CD14-positive monocyte (primary cell): Measurements from ENCODE around the gene SPATA2L. TPM values are rescaled to one million over a fixed set of nuclear protein-coding genes. Genes with fewer than 3 reads are reported as not detected.
"Not testable (repeated sequence)": the region's sequence is repeated elsewhere in the genome, so short reads cannot be mapped to it uniquely, and the experiment has no call there.

Experiments used
- DNase-seq, 3 donors: peaks; one replicate each; pipeline ENCODE4 v3.0.0-alpha.2; 2011 to 2022
- H2AFZ ChIP-seq: 2 replicates; pipeline ENCODE4 v1.6.0; 2012; ENCODE audit warnings: mild to moderate bottlenecking, low read depth, low read length, inconsistent platforms; ENCODE audit not compliant: insufficient read depth, poor library complexity, severe bottlenecking
- H3K27ac ChIP-seq, 2 donors: 1 replicate in 1 of 2; 2 replicates in 1 of 2; pipeline ENCODE4 v1.5.1; 2012 to 2013; ENCODE audit warnings: low read length in 2 of 2, control low read depth in 1 of 2, inconsistent platforms in 1 of 2, low read depth in 1 of 2, mild to moderate bottlenecking in 1 of 2
- H3K27me3 ChIP-seq, 2 donors: one replicate each; pipeline versions ENCODE4 v1.6.0 to v1.6.1; 2011 to 2013; ENCODE audit warnings: low read length in 2 of 2; ENCODE audit not compliant: control insufficient read depth in 2 of 2, insufficient read depth in 2 of 2
- H3K36me3 ChIP-seq, 2 donors: replicated peaks in 1 of 2; 1 replicate in 1 of 2; 2 replicates in 1 of 2; pipeline versions ENCODE4 v1.5.1 to v1.6.1; 2012 to 2013; ENCODE audit warnings: low read length in 2 of 2, control low read depth in 1 of 2, inconsistent platforms in 1 of 2, mild to moderate bottlenecking in 1 of 2; ENCODE audit not compliant: insufficient read depth in 2 of 2, control insufficient read depth in 1 of 2
- H3K4me1 ChIP-seq, 2 donors: 1 replicate in 1 of 2; 2 replicates in 1 of 2; pipeline versions ENCODE4 v1.5.1 to v1.6.1; 2012 to 2013; ENCODE audit warnings: low read length in 2 of 2, control low read depth in 1 of 2, inconsistent platforms in 1 of 2, mild to moderate bottlenecking in 1 of 2, moderate library complexity in 1 of 2; ENCODE audit not compliant: insufficient read depth in 2 of 2, control insufficient read depth in 1 of 2
- H3K4me2 ChIP-seq: replicated peaks from 2 replicates; pipeline ENCODE3; 2012; ENCODE audit warnings: low read length, moderate library complexity, mild to moderate bottlenecking; ENCODE audit not compliant: poor library complexity, severe bottlenecking; ENCODE audit errors: extremely low read depth
- H3K4me3 ChIP-seq, 3 experiments: fragments of 200-600 bp in 1 of 3; sonication (generic) in 1 of 3; replicated peaks in 1 of 3; 1 replicate in 2 of 3; 2 replicates in 1 of 3; pipeline ENCODE4 v1.5.1; 2011 to 2013; ENCODE audit warnings: low read length in 3 of 3, mild to moderate bottlenecking in 3 of 3, control low read depth in 2 of 3, low read depth in 2 of 3, inconsistent platforms in 1 of 3, moderate library complexity in 1 of 3
- H3K79me2 ChIP-seq: 2 replicates; pipeline ENCODE4 v1.6.0; 2012; ENCODE audit warnings: mild to moderate bottlenecking, control low read depth, inconsistent platforms, low read length, moderate library complexity; ENCODE audit not compliant: insufficient read depth
- H3K9ac ChIP-seq: 2 replicates; pipeline ENCODE4 v1.6.0; 2017; ENCODE audit warnings: low read length, mild to moderate bottlenecking; ENCODE audit not compliant: insufficient read depth, poor library complexity, severe bottlenecking
- H3K9me3 ChIP-seq, 2 donors: replicated peaks in 1 of 2; 1 replicate in 1 of 2; 2 replicates in 1 of 2; pipeline versions ENCODE4 v1.5.1 to v1.6.1; 2012 to 2013; ENCODE audit warnings: low read length in 2 of 2, control low read depth in 1 of 2; ENCODE audit not compliant: control insufficient read depth in 1 of 2, insufficient read depth in 1 of 2
- H4K20me1 ChIP-seq: 2 replicates; pipeline ENCODE4 v1.6.0; 2012; ENCODE audit warnings: mild to moderate bottlenecking, low read length, control low read depth, moderate library complexity; ENCODE audit not compliant: insufficient read depth
- H3K27ac Mint-ChIP-seq, 7 donors: one replicate each; pipeline ENCODE4 v1.8.0; 2020; ENCODE audit warnings: mild to moderate bottlenecking in 7 of 7, mixed read lengths in 7 of 7, moderate library complexity in 6 of 7, inconsistent platforms in 2 of 7
- H3K27me3 Mint-ChIP-seq, 3 donors: one replicate each; pipeline ENCODE4 v1.8.0; 2021 to 2022; ENCODE audit warnings: low read depth in 3 of 3, mild to moderate bottlenecking in 3 of 3, mixed read lengths in 3 of 3, moderate library complexity in 3 of 3, inconsistent platforms in 1 of 3
- H3K36me3 Mint-ChIP-seq, 2 donors: one replicate each; pipeline ENCODE4 v1.8.0; 2020; ENCODE audit warnings: mixed read lengths in 2 of 2, inconsistent platforms in 1 of 2, mild to moderate bottlenecking in 1 of 2
- H3K4me1 Mint-ChIP-seq: one replicate; pipeline ENCODE4 v1.8.0; 2020; ENCODE audit warnings: mild to moderate bottlenecking, mixed read lengths
- H3K4me3 Mint-ChIP-seq, 2 donors: one replicate each; pipeline ENCODE4 v1.8.0; 2020; ENCODE audit warnings: mild to moderate bottlenecking in 2 of 2, mixed read lengths in 2 of 2, moderate library complexity in 1 of 2
- H3K9me3 Mint-ChIP-seq, 7 donors: one replicate each; pipeline ENCODE4 v1.8.0; 2020 to 2022; ENCODE audit warnings: mixed read lengths in 7 of 7, mild to moderate bottlenecking in 6 of 7, moderate library complexity in 6 of 7, inconsistent platforms in 2 of 7
- WGBS: methylation state at CpG from one replicate; pipeline ENCODE4 v1.1.5; 2013; ENCODE audit warnings: missing lambda C conversion rate; ENCODE audit not compliant: insufficient coverage; 5-methylcytosine and 5-hydroxymethylcytosine counted together
- intact Hi-C, 2 donors: fragments of 100-400 bp; cut with micrococcal nuclease; formaldehyde crosslinking; loops; one replicate each; pipeline versions ENCODE4 v1.15.0 to v1.15.1; 2023
- polyA plus RNA-seq, 3 donors: library from polyadenylated mRNA; depleted of rRNA in 1 of 3; unstranded in 2 of 3; stranded (reverse) in 1 of 3; fragments of 300-500 nt in 2 of 3; fragments of >200 nt in 1 of 3; fragmentation: Illumina TruSeq in 2 of 3; gene quantifications; 1 replicate in 2 of 3; 2 replicates in 1 of 3; pipeline ENCODE4 v1.2.3, GENCODE V29; 2012 to 2021
- TF ChIP-seq, protein P1 (sequence below): fragments of 200-600 bp; IDR thresholded peaks from one replicate; pipeline ENCODE4 v1.8.0; 2022; ENCODE audit warnings: antibody characterized with exemption, mild to moderate bottlenecking

SPATA2L gene
- polyA plus RNA-seq, 3 donors, result 10.0 to 17.6 (median 15.1) TPM

DNA sequence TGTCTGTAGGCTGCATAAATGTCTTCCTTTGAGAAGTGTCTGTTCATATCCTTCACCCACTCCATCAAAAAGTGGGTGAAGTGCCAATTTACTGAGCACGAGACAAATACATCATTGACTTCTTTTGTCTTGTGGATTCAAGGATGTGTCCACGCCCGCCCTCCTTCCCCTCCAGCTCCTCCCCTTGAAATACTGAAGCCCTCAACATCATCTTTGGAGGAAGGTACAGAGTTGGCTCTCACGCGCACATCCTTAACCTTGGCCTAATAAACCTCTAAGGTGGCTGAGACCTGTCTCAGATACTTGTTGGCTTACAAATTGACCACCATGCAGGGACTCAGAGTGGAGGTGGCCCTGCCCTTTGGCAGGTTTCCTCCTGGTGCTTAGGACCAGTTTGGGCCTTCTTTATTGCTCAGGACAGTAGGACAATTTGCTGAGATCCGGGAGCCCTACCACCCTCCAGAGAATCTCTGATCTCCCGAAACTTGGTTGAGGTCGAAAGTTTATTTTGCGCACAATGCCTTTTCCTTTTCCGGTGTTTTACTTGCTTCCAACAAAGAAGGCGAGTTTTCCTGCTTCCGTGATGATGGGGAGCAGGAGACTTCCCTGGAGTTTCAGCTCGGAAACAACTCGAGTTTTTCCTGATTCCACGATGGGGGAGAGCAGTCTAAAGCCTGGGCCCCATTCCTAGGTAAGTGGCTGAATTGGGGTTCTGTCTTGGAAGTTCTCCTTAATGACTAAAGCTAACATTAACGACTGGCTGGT lies 29.1 kb downstream of the SPATA2L start:
- H3K4me1 ChIP-seq, result peaks cover 0 to 5% of the 10 kb centered on the region in 2 donors
- H3K4me3 Mint-ChIP-seq, result no peak overlapping the region
- peaks cover 12% of the 10 kb centered on the region for H3K4me1 Mint-ChIP-seq
- no peak overlapping the region for H3K4me2 ChIP-seq
- H3K27ac Mint-ChIP-seq, result no peak overlapping the region
- TF ChIP-seq, protein P1, sequence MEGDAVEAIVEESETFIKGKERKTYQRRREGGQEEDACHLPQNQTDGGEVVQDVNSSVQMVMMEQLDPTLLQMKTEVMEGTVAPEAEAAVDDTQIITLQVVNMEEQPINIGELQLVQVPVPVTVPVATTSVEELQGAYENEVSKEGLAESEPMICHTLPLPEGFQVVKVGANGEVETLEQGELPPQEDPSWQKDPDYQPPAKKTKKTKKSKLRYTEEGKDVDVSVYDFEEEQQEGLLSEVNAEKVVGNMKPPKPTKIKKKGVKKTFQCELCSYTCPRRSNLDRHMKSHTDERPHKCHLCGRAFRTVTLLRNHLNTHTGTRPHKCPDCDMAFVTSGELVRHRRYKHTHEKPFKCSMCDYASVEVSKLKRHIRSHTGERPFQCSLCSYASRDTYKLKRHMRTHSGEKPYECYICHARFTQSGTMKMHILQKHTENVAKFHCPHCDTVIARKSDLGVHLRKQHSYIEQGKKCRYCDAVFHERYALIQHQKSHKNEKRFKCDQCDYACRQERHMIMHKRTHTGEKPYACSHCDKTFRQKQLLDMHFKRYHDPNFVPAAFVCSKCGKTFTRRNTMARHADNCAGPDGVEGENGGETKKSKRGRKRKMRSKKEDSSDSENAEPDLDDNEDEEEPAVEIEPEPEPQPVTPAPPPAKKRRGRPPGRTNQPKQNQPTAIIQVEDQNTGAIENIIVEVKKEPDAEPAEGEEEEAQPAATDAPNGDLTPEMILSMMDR, result no peak
- no peaks in the 10 kb centered on the region for H3K36me3 Mint-ChIP-seq
- H3K9ac ChIP-seq, result no peak overlapping the region
- H3K9me3 Mint-ChIP-seq, result peaks cover 2 to 20% (median 9%) of the 10 kb centered on the region in 7 donors
- H3K27ac ChIP-seq, result no peak overlapping the region
- no peaks in the 10 kb centered on the region for H3K27me3 ChIP-seq
- H2AFZ ChIP-seq, result no peak overlapping the region
- no peak overlapping the region for H3K4me3 ChIP-seq
- 97% methylated on average over 9 of the region's 16 CpGs for WGBS
- no peak for DNase-seq
- H3K27me3 Mint-ChIP-seq, result peaks cover 2 to 9% (median 7%) of the 10 kb centered on the region in 3 donors
- intact Hi-C loops, result no loop called here
- H3K79me2 ChIP-seq, result no peaks in the 10 kb centered on the region
- H4K20me1 ChIP-seq, result no peaks in the 10 kb centered on the region
- no peaks in the 10 kb centered on the region for H3K36me3 ChIP-seq
- peaks cover 0 to 6% of the 10 kb centered on the region in 2 donors for H3K9me3 ChIP-seq

DNA sequence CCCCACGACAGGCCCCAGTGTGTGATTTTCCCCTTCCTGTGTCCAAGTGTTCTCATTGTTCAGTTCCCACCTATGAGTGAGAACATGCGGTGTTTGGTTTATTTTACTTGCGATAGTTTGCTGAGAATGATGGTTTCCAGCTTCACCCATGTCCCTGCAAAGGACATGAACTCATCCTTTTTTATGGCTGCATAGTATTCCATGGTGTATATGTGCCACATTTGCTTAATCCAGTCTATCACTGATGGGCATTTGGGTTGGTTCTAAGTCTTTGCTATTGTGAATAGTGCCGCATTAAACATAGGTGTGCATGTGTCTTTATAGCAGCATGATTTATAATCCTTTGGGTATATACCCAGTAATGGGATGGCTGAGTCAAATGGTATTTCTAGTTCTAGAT lies 29.9 kb downstream of the SPATA2L start:
- H3K79me2 ChIP-seq, H3K9ac ChIP-seq, H3K4me3 Mint-ChIP-seq, intact Hi-C loops, H3K4me1 ChIP-seq, DNase-seq, H4K20me1 ChIP-seq, H3K36me3 ChIP-seq, H3K9me3 ChIP-seq, H3K27ac ChIP-seq, H2AFZ ChIP-seq, H3K27me3 Mint-ChIP-seq, H3K4me2 ChIP-seq, H3K27me3 ChIP-seq, H3K27ac Mint-ChIP-seq, H3K36me3 Mint-ChIP-seq, H3K4me3 ChIP-seq: not testable (repeated sequence)
- peaks cover 4 to 20% (median 8%) of the 10 kb centered on the region in 7 donors for H3K9me3 Mint-ChIP-seq
- H3K4me1 Mint-ChIP-seq, result peaks cover 12% of the 10 kb centered on the region
- 100% methylated on average over 1 of the region's 4 CpGs for WGBS
